Vagina (tissue), 2 donors: ENCODE results near the gene AGPAT3.

ENCODE experiments used
- POLR2A ChIP-seq, 2 donors: fragments of 450-650 bp; IDR thresholded peaks; one replicate each; pipeline ENCODE4 v1.6.1; 2017; ENCODE audit warnings: antibody characterized with exemption in 2 of 2, mild to moderate bottlenecking in 2 of 2, moderate library complexity in 2 of 2
- TF ChIP-seq, protein P1 (sequence below), 3 experiments: fragments of 450-650 bp in 2 of 3; fragments of 200-600 bp in 1 of 3; sonication (generic) in 1 of 3; IDR thresholded peaks; one replicate each; pipeline ENCODE4 v1.5.1; 2017 to 2019; ENCODE audit warnings: antibody characterized with exemption in 3 of 3, mild to moderate bottlenecking in 2 of 3, moderate library complexity in 2 of 3

DNA sequence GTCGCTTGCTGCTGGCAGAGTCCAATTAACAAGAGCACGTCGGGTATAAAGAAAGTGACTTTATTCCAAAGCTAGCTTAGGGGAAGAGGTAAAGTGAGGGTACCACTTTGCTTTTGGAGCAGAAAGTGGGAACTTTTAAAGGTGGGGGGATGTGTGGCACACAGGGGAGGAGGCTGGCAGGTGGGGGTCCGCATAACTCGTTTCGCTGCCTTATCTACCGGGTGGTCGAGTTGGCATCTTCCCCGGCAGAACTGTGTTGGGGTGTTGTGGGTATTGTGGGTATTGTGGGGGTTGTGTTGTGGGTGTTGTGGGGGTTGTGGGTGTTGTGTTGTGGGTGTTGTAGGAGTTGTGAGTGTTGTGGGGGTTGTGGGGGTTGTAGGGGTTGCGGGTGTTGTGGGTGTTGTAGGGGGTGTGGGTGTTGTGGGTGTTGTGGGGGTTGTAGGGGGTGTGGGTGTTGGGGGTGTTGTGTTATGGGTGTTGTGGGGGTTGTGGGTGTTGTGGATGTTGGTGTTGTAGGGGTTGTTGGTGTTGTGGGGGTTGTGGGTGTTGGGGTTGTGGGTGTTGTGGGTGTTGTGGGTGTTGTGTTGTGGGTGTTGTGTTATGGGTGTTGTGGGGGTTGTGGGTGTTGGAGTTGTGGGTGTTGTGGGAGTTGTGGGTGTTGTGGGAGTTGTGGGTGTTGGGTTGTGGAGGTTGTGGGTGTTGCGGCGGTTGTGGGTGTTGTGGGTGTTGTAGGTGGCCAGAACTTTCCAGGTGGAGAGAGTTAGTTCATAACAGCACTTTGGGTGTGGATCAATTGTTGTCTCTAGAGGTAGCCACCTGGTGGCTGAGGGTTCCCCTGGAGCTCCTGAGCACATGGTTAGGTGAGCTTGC, 52.7 kb downstream of the AGPAT3 start:
- TF ChIP-seq, protein P1, sequence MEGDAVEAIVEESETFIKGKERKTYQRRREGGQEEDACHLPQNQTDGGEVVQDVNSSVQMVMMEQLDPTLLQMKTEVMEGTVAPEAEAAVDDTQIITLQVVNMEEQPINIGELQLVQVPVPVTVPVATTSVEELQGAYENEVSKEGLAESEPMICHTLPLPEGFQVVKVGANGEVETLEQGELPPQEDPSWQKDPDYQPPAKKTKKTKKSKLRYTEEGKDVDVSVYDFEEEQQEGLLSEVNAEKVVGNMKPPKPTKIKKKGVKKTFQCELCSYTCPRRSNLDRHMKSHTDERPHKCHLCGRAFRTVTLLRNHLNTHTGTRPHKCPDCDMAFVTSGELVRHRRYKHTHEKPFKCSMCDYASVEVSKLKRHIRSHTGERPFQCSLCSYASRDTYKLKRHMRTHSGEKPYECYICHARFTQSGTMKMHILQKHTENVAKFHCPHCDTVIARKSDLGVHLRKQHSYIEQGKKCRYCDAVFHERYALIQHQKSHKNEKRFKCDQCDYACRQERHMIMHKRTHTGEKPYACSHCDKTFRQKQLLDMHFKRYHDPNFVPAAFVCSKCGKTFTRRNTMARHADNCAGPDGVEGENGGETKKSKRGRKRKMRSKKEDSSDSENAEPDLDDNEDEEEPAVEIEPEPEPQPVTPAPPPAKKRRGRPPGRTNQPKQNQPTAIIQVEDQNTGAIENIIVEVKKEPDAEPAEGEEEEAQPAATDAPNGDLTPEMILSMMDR (IDR thresholded peaks at IDR 0.05) = no peak
- no peak for TF ChIP-seq POLR2A (IDR thresholded peaks at IDR 0.05)
